H54 (cell line): ENCODE data around the gene F10.

Source experiments
- DNase-seq: peaks from one replicate; pipeline ENCODE4 v3.0.0; 2011; ENCODE audit warnings: low spot score, mixed read lengths; ENCODE audit not compliant: insufficient read length
- FAIRE-seq: peaks from 3 replicates; lab custom pipeline; 2011; peaks lifted over from hg19 to GRCh38; lab: Jason Lieb, UNC
- POLR2A ChIP-seq: IDR thresholded peaks from 2 replicates; pipeline ENCODE4 v1.6.1; 2011; ENCODE audit warnings: low read depth, mild to moderate bottlenecking, low read length

F10 gene

DNA sequence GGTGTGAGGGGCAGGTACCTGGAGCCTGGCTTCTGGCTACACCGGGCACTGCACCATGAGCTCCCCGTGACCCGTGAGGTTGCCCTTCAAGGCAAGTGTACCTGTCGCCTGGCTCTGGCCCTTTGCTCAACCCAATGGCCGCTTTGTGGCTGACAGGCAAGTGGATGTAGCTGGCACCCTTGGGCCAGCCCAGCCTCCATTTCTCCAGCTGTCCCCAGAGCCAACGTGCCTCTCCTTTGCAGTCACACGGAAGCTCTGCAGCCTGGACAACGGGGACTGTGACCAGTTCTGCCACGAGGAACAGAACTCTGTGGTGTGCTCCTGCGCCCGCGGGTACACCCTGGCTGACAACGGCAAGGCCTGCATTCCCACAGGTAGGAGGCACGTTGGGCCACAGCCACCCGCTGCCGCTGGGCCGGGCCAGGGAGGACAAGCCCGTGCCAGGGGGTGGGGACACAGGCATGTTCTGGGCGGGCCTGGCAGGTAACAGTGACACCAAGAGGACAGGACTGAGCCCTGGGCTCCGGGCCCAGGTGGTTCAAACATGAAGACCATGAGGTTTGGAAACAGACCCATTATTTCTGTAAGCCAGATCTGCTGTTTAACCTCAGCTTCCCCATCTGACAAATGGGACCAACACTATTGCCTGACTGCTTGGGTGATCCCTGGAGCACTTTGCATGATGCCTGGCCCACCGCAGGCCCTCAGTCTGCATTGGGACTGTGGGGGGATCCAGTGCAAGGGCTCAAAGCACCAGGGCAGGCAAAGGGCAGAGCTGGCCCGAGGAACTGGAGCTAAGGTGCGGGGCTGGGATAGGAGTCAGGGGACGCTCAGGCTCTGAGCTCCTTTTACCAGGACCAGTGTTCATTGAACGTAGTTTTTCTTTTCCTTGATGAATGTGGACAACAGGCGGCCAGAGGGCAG is 18.3 kb downstream of the F10 start:
- no peak for FAIRE-seq
- no peak for TF ChIP-seq POLR2A
- DNase-seq: no peak

- no peak for FAIRE-seq
These were observed 19.0 kb downstream of the F10 start for GRCh38 chr13:113141601-113141970.

GRCh38 chr13:113142876-113143275 is 20.3 kb downstream of the F10 start:
- TF ChIP-seq POLR2A: no peak
- no peak for FAIRE-seq
- DNase-seq: no peak

More at GRCh38 chr13:113141601-113141970, 19.0 kb downstream of the F10 start:
- TF ChIP-seq POLR2A: no peak
- no peak for DNase-seq

- FAIRE-seq (no peak), DNase-seq (no peak)
- TF ChIP-seq POLR2A: no peak
These were observed 21.1 kb downstream of the F10 start for GRCh38 chr13:113143466-113144254.

GRCh38 chr13:113144255-113144629 is 21.6 kb downstream of the F10 start:
- no peak for TF ChIP-seq POLR2A
- DNase-seq (no peak), FAIRE-seq (no peak)

GRCh38 chr13:113145496-113145895 is 22.9 kb downstream of the F10 start:
- TF ChIP-seq POLR2A: no peak
- no peak for DNase-seq
- FAIRE-seq: no peak

DNA sequence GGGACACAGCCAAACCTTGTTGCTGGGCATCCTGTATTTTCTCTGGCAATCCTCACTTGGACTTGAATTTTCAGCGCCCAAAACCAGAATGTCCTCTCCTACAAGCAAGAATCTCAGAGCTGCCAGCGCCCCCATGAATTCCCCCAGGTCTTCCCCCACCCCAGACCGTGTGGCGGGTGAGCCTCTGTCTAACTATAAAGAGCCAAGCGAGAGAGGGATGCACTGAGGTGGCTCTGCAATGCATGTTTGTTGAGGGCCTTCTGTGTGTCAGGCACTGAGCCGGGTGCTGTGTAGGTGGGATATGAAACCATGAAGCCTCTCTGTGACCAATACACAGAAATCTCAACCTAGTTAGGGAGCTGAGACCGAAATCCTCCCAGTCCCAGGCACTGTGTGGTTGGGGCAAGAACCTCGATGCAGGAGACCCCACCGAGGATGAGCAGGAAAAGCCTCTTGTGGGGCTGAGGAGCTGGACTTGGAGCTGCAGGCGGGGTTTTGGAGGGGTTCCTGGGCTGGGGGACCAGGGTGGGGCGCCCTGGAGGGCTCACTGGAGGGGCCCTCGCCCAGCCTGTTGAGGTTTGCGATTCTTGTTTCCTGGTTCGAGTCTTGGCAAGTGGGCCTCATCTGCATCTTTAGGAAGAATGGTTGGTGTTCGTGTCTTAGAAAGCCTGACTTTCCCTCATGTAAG is 23.5 kb downstream of the F10 start:
- FAIRE-seq: no peak
- DNase-seq: no peak
- TF ChIP-seq POLR2A: no peak

GRCh38 chr13:113146750-113147149 is 24.2 kb downstream of the F10 start:
- no peak for TF ChIP-seq POLR2A
- FAIRE-seq: no peak
- no peak for DNase-seq

- FAIRE-seq (no peak), DNase-seq (no peak)
- no peak for TF ChIP-seq POLR2A
These were observed 24.6 kb downstream of the F10 start for GRCh38 chr13:113147206-113147605.

GRCh38 chr13:113148407-113148806 is 25.8 kb downstream of the F10 start:
- no peak for DNase-seq
- no peak for FAIRE-seq
- no peak for TF ChIP-seq POLR2A

DNA sequence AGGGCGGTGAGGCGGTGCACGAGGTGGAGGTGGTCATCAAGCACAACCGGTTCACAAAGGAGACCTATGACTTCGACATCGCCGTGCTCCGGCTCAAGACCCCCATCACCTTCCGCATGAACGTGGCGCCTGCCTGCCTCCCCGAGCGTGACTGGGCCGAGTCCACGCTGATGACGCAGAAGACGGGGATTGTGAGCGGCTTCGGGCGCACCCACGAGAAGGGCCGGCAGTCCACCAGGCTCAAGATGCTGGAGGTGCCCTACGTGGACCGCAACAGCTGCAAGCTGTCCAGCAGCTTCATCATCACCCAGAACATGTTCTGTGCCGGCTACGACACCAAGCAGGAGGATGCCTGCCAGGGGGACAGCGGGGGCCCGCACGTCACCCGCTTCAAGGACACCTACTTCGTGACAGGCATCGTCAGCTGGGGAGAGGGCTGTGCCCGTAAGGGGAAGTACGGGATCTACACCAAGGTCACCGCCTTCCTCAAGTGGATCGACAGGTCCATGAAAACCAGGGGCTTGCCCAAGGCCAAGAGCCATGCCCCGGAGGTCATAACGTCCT is 26.4 kb downstream of the F10 start:
- no peak for TF ChIP-seq POLR2A
- DNase-seq: no peak
- no peak for FAIRE-seq

DNA sequence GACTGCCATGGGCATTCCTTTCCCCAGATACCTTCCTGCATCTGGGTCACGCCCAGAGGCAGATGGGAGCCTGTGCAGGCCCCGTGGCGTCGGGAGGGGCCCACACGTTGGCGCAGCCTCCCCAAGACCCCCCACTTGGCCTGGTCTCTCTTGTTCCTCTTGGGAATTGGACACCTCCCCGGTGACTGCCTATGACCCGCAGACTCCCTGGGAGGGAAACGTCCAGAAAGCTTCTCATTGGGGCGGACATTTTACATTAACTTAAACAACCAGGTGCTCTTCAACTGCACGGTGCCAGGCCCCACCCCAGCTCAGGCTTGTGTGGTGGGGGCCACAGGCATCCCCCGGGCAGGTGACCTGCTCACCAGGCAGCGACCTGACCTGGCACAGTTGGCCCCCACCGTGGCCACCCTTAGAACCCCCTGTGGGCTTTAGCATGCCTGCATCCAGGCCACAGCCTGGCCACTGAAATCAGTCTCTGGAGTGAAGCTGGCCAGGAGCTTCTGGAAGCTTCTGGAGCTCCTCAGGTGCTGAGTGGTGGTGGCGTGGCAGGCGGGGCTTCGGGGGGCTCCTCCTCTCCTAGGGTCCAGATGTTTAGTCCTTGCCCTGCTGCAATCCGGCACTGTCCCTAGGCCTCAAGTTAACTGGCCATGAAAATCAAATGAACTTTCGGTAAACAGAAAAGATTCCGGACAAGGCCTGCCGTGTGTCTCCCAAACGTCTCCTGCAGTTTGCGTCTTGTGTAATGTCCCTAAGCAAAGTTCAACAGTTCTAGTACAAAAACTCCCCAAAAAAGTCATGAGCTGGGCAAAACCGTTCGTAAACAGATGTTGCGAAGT is 27.3 kb downstream of the F10 start:
- no peak for DNase-seq
- no peak for FAIRE-seq
- TF ChIP-seq POLR2A: no peak
